ENCODE data around the gene HLF. TPM values are rescaled to one million over a fixed set of nuclear protein-coding genes. Genes with fewer than 3 reads are reported as not detected.

Gene HLF
- total and polyA plus RNA-seq, 2 donors (not counting 1 experiment from before 2014, with no cell fraction given), result 0.10 TPM; not detected in 1

GRCh38 chr17:55230716-55231115, 34.0 kb upstream of the HLF start:
- H3K4me3 Mint-ChIP-seq, result no peak overlapping the region
- H2AFZ ChIP-seq (ENCODE audit: insufficient read depth, low read depth, low read length, poor library complexity, severe bottlenecking), result no peak overlapping the region
- TF ChIP-seq EZH2 (IDR thresholded peaks at IDR 0.05; ENCODE audit: borderline replicate concordance, insufficient read depth, low read depth, low read length, poor library complexity, severe bottlenecking) (no peak), CTCF (IDR thresholded peaks at IDR 0.05) (no peak)
- H3K4me1 Mint-ChIP-seq, result peaks cover 9% of the 10 kb centered on the region
- POLR2A ChIA-PET, result no interaction called here
- no peaks in the 10 kb centered on the region for H3K4me1 ChIP-seq (ENCODE audit: control insufficient read depth in 2 of 2, insufficient read depth in 2 of 2, low read length in 2 of 2)
- peaks cover 0 to 11% (median 1%) of the 10 kb centered on the region in 4 experiments for H3K27me3 ChIP-seq (replicated peaks in 1 of 4; ENCODE audit: control extremely low read depth in 1 of 4, control insufficient read depth in 3 of 4, insufficient read depth in 4 of 4, low read length in 3 of 4)
- ATAC-seq (ENCODE audit: low read depth), result no peak
- H3K27me3 Mint-ChIP-seq, result peaks cover 10% of the 10 kb centered on the region
- no peak overlapping the region for H3K4me2 ChIP-seq (replicated peaks; ENCODE audit: low read depth, low read length, poor library complexity, severe bottlenecking)
- no peak overlapping the region for H3K27ac ChIP-seq (ENCODE audit: low read length in 2 of 2)
- no peaks in the 10 kb centered on the region for H3K9me3 Mint-ChIP-seq (ENCODE audit: insufficient read depth)
- H3K79me2 ChIP-seq (ENCODE audit: control insufficient read depth, insufficient read depth, low read length), result no peaks in the 10 kb centered on the region
- 78% methylated on average over 1 of the region's 1 CpG for WGBS (ENCODE audit: insufficient coverage)
- no peak overlapping the region for H3K27ac Mint-ChIP-seq
- intact Hi-C loops (cut with micrococcal nuclease), result no loop called here
- no peak for DNase-seq
- H3K36me3 ChIP-seq (replicated peaks in 1 of 2; ENCODE audit: control extremely low read depth in 1 of 2, control insufficient read depth in 1 of 2, extremely low read depth in 1 of 2, insufficient read depth in 2 of 2, low read length in 1 of 2), result no peaks in the 10 kb centered on the region
- CTCF ChIA-PET, result interaction anchor here (1.2 kb wide), 1 partner anchor 9 kb away, joined by 3 read pairs; no protein-coding TSS in a partner anchor
- H3K9me3 ChIP-seq (ENCODE audit: control extremely low read depth in 1 of 3, control insufficient read depth in 2 of 3, insufficient read depth in 1 of 3, low read length in 2 of 3), result no peaks in the 10 kb centered on the region
- no peak overlapping the region for H3K4me3 ChIP-seq (ENCODE audit: control extremely low read depth in 1 of 5, extremely low read depth in 1 of 5, insufficient read depth in 1 of 5, low read depth in 2 of 5, low read length in 4 of 5)
- H4K20me1 ChIP-seq (ENCODE audit: control insufficient read depth, insufficient read depth, low read length, poor library complexity, severe bottlenecking), result no peaks in the 10 kb centered on the region
- no peak overlapping the region for H3K9ac ChIP-seq (ENCODE audit: low read length)

GRCh38 chr17:55233840-55234239, 30.9 kb upstream of the HLF start:
- no peak overlapping the region for H3K9ac ChIP-seq (ENCODE audit: low read length)
- no peaks in the 10 kb centered on the region for H4K20me1 ChIP-seq (ENCODE audit: control insufficient read depth, insufficient read depth, low read length, poor library complexity, severe bottlenecking)
- no peaks in the 10 kb centered on the region for H3K9me3 ChIP-seq (ENCODE audit: control extremely low read depth in 1 of 3, control insufficient read depth in 2 of 3, insufficient read depth in 1 of 3, low read length in 2 of 3)
- H2AFZ ChIP-seq (ENCODE audit: insufficient read depth, low read depth, low read length, poor library complexity, severe bottlenecking), result no peak overlapping the region
- ATAC-seq (ENCODE audit: low read depth) (no peak), DNase-seq (no peak)
- ChIA-PET POLR2A (no interaction called here), CTCF (no interaction called here)
- H3K4me3 Mint-ChIP-seq, result no peak overlapping the region
- no peak overlapping the region for H3K4me3 ChIP-seq (ENCODE audit: control extremely low read depth in 1 of 5, extremely low read depth in 1 of 5, insufficient read depth in 1 of 5, low read depth in 2 of 5, low read length in 4 of 5)
- intact Hi-C loops (cut with micrococcal nuclease), result no loop called here
- H3K27ac ChIP-seq (ENCODE audit: low read length in 2 of 2), result no peak overlapping the region
- H3K4me1 Mint-ChIP-seq, result peaks cover 23% of the 10 kb centered on the region
- H3K4me1 ChIP-seq (ENCODE audit: control insufficient read depth in 2 of 2, insufficient read depth in 2 of 2, low read length in 2 of 2), result peaks cover 19 to 20% of the 10 kb centered on the region in 2 donors
- no peaks in the 10 kb centered on the region for H3K9me3 Mint-ChIP-seq (ENCODE audit: insufficient read depth)
- H3K27me3 ChIP-seq (replicated peaks in 1 of 4; ENCODE audit: control extremely low read depth in 1 of 4, control insufficient read depth in 3 of 4, insufficient read depth in 4 of 4, low read length in 3 of 4), result peaks cover 0 to 17% (median 5%) of the 10 kb centered on the region in 4 experiments
- no CpG with 5 or more reads among the region's 3 CpGs for WGBS (ENCODE audit: insufficient coverage)
- TF ChIP-seq CTCF (IDR thresholded peaks at IDR 0.05) (no peak), EZH2 (IDR thresholded peaks at IDR 0.05; ENCODE audit: borderline replicate concordance, insufficient read depth, low read depth, low read length, poor library complexity, severe bottlenecking) (no peak)
- no peak overlapping the region for H3K27ac Mint-ChIP-seq
- no peaks in the 10 kb centered on the region for H3K79me2 ChIP-seq (ENCODE audit: control insufficient read depth, insufficient read depth, low read length)
- no peaks in the 10 kb centered on the region for H3K36me3 ChIP-seq (replicated peaks in 1 of 2; ENCODE audit: control extremely low read depth in 1 of 2, control insufficient read depth in 1 of 2, extremely low read depth in 1 of 2, insufficient read depth in 2 of 2, low read length in 1 of 2)
- H3K4me2 ChIP-seq (replicated peaks; ENCODE audit: low read depth, low read length, poor library complexity, severe bottlenecking), result no peak overlapping the region
- H3K27me3 Mint-ChIP-seq, result peaks cover 6% of the 10 kb centered on the region
